SK-N-SH (cell line): Measurements from ENCODE around the gene IGF2R. TPM values are rescaled to one million over a fixed set of nuclear protein-coding genes. Genes with fewer than 3 reads are reported as not detected.

Experiments used
- CTCF ChIA-PET: fragments of 300-600, 350-600 bp; formaldehyde crosslinking; extraction: SDS; loops from one replicate; lab custom pipeline; 2021; lab: Yijun Ruan, JAX
- POLR2A ChIA-PET: fragments of 350-600 bp; sonication (Branson Sonifier 250); formaldehyde crosslinking; extraction: SDS; loops from one replicate; lab custom pipeline; 2020; ENCODE audit warnings: antibody characterized with exemption, inconsistent platforms; lab: Yijun Ruan, JAX
- DNase-seq: peaks from one replicate; pipeline ENCODE4 v3.0.0; 2012
- H2AFZ ChIP-seq: fragments of 200-600 bp; sonication (generic); 2 replicates; pipeline ENCODE4 v1.8.1; 2016; ENCODE audit warnings: antibody characterized with exemption, mild to moderate bottlenecking, low read depth
- H3F3A ChIP-seq: fragments of 200-600 bp; sonication (generic); replicated peaks from 2 replicates; pipeline ENCODE3; 2016; ENCODE audit warnings: antibody characterized with exemption, mild to moderate bottlenecking; ENCODE audit not compliant: insufficient read depth
- H3K27ac ChIP-seq, 2 experiments: fragments of 200-500 bp in 1 of 2; fragments of 200-600 bp in 1 of 2; sonication (Bioruptor generic) in 1 of 2; sonication (generic), shearing (Covaris generic) in 1 of 2; 2 replicates each; pipeline versions ENCODE4 v1.5.1 to v1.6.1; 2014 to 2016; ENCODE audit warnings: low read depth in 2 of 2, inconsistent platforms in 1 of 2, low read length in 1 of 2, mild to moderate bottlenecking in 1 of 2, mixed read lengths in 1 of 2
- H3K27me3 ChIP-seq: fragments of 200-600 bp; sonication (generic), shearing (Covaris generic); 2 replicates; pipeline ENCODE4 v1.6.1; 2016; ENCODE audit warnings: mixed run types; ENCODE audit not compliant: insufficient read depth
- H3K36me3 ChIP-seq, 2 experiments: fragments of 200-500 bp in 1 of 2; fragments of 200-600 bp in 1 of 2; sonication (Bioruptor generic) in 1 of 2; sonication (generic) in 1 of 2; replicated peaks in 1 of 2; 2 replicates each; pipeline versions ENCODE3 to v1.5.1; 2014 to 2016; ENCODE audit warnings: low read length in 1 of 2, mild to moderate bottlenecking in 1 of 2; ENCODE audit not compliant: insufficient read depth in 2 of 2, control insufficient read depth in 1 of 2
- H3K4me1 ChIP-seq, 2 experiments: fragments of 200-500 bp in 1 of 2; fragments of 200-600 bp in 1 of 2; sonication (Bioruptor generic) in 1 of 2; sonication (generic), shearing (Covaris generic) in 1 of 2; 2 replicates each; pipeline versions ENCODE4 v1.5.1 to v1.6.1; 2014 to 2016; ENCODE audit warnings: low read depth in 1 of 2, low read length in 1 of 2, mixed run types in 1 of 2; ENCODE audit not compliant: insufficient read depth in 2 of 2, control insufficient read depth in 1 of 2
- H3K4me2 ChIP-seq: fragments of 200-600 bp; sonication (generic), shearing (Covaris generic); 2 replicates; pipeline ENCODE4 v1.6.1; 2017; ENCODE audit warnings: mixed run types
- H3K4me3 ChIP-seq, 2 experiments: fragments of 200-500 bp in 1 of 2; fragments of 200-600 bp in 1 of 2; sonication (Bioruptor generic) in 1 of 2; sonication (generic), shearing (Covaris generic) in 1 of 2; 2 replicates each; pipeline versions ENCODE4 v1.5.1 to v1.8.1; 2014 to 2016; ENCODE audit warnings: low read depth in 2 of 2, inconsistent platforms in 1 of 2, low read length in 1 of 2, mild to moderate bottlenecking in 1 of 2, mixed read lengths in 1 of 2, moderate library complexity in 1 of 2
- H3K79me2 ChIP-seq: fragments of 200-600 bp; sonication (generic); 2 replicates; pipeline ENCODE4 v1.8.1; 2017; ENCODE audit warnings: mild to moderate bottlenecking; ENCODE audit not compliant: insufficient read depth
- H3K9ac ChIP-seq: fragments of 200-600 bp; sonication (generic); 2 replicates; pipeline ENCODE4 v1.6.1; 2017; ENCODE audit warnings: mixed run types
- H3K9me2 ChIP-seq: fragments of 200-600 bp; sonication (generic); 2 replicates; pipeline ENCODE4 v1.6.1; 2017; ENCODE audit warnings: mixed run types
- H3K9me3 ChIP-seq: fragments of 200-600 bp; sonication (generic); 2 replicates; pipeline ENCODE4 v1.6.1; 2017; ENCODE audit warnings: mixed run types, mild to moderate bottlenecking, moderate library complexity
- H4K20me1 ChIP-seq: fragments of 200-600 bp; sonication (generic); 2 replicates; pipeline ENCODE4 v1.6.1; 2017; ENCODE audit warnings: mild to moderate bottlenecking, mixed run types; ENCODE audit not compliant: insufficient read depth
- CTCF ChIP-seq: fragments of 200-600 bp; sonication (generic); IDR thresholded peaks from 2 replicates; pipeline ENCODE4 v1.6.1; 2017; ENCODE audit warnings: antibody characterized with exemption, mild to moderate bottlenecking, moderate library complexity
- ELF1 ChIP-seq: IDR thresholded peaks from 2 replicates; pipeline ENCODE4 v1.4.0; 2012
- FOXJ3 ChIP-seq: sonication (generic); formaldehyde crosslinking; IDR thresholded peaks from 2 replicates; pipeline ENCODE4 v1.5.1; 2020; ENCODE audit warnings: mild to moderate bottlenecking, missing genetic modification reagents
- FOXM1 ChIP-seq: IDR thresholded peaks from 2 replicates; pipeline ENCODE4 v1.4.0; 2012; ENCODE audit warnings: low read depth, mild to moderate bottlenecking
- GABPA ChIP-seq: IDR thresholded peaks from 2 replicates; pipeline ENCODE4 v1.4.0; 2012; ENCODE audit warnings: low read depth, mild to moderate bottlenecking
- GATA2 ChIP-seq: sonication (generic); formaldehyde crosslinking; IDR thresholded peaks from 2 replicates; pipeline ENCODE4 v1.5.0; 2020; ENCODE audit warnings: mild to moderate bottlenecking, missing genetic modification reagents
- IRF3 ChIP-seq: fragments of 150-350 bp; IDR thresholded peaks from 2 replicates; pipeline ENCODE4 v1.6.1; 2016; ENCODE audit warnings: mild to moderate bottlenecking, low read depth, low read length
- JUND ChIP-seq: IDR thresholded peaks from 2 replicates; pipeline ENCODE4 v1.4.0; 2012
- MAX ChIP-seq: IDR thresholded peaks from 2 replicates; pipeline ENCODE4 v1.4.0; 2012; ENCODE audit warnings: low read depth
- MEF2A ChIP-seq: IDR thresholded peaks from 2 replicates; pipeline ENCODE4 v1.4.0; 2012; ENCODE audit warnings: low read depth, borderline replicate concordance
- MXI1 ChIP-seq: IDR thresholded peaks from 2 replicates; pipeline ENCODE4 v1.6.1; 2012; ENCODE audit warnings: mild to moderate bottlenecking, low read depth, low read length, improper control_type of control experiment
- NFIC ChIP-seq: IDR thresholded peaks from 2 replicates; pipeline ENCODE4 v1.4.0; 2012; ENCODE audit warnings: borderline replicate concordance
- NRF1 ChIP-seq: IDR thresholded peaks from 2 replicates; pipeline ENCODE4 v1.6.1; 2012; ENCODE audit warnings: low read depth, mild to moderate bottlenecking, low read length
- PBX3 ChIP-seq: IDR thresholded peaks from 2 replicates; pipeline ENCODE4; 2012
- POLR2AphosphoS5 ChIP-seq: IDR thresholded peaks from 2 replicates; pipeline ENCODE4 v1.6.1; 2012; ENCODE audit warnings: low read depth, low read length
- RAD21 ChIP-seq: IDR thresholded peaks from 2 replicates; pipeline ENCODE4 v1.6.1; 2012; ENCODE audit warnings: mild to moderate bottlenecking, low read length
- RCOR1 ChIP-seq: fragments of 150-350 bp; IDR thresholded peaks from 2 replicates; pipeline ENCODE4 v1.6.1; 2017; ENCODE audit warnings: antibody characterized with exemption, low read length
- RXRA ChIP-seq: IDR thresholded peaks from 2 replicates; pipeline ENCODE4 v1.4.0; 2012; ENCODE audit warnings: low read depth, mild to moderate bottlenecking, borderline replicate concordance
- SIN3A ChIP-seq: IDR thresholded peaks from 2 replicates; pipeline ENCODE4 v1.6.1; 2012; ENCODE audit warnings: low read depth, mild to moderate bottlenecking, low read length, moderate library complexity, borderline replicate concordance
- SMC3 ChIP-seq: IDR thresholded peaks from 2 replicates; pipeline ENCODE4 v1.6.1; 2012; ENCODE audit warnings: low read depth, low read length, improper control_type of control experiment
- TAF1 ChIP-seq: IDR thresholded peaks from 2 replicates; pipeline ENCODE4 v1.6.1; 2012; ENCODE audit warnings: low read depth, mild to moderate bottlenecking, low read length, moderate library complexity, borderline replicate concordance
- TCF12 ChIP-seq: IDR thresholded peaks from 2 replicates; pipeline ENCODE4 v1.4.0; 2012
- TEAD4 ChIP-seq: IDR thresholded peaks from 2 replicates; pipeline ENCODE4 v1.4.0; 2012; ENCODE audit warnings: mild to moderate bottlenecking, borderline replicate concordance; ENCODE audit not compliant: insufficient read depth
- WGBS: methylation state at CpG from one replicate; pipeline ENCODE4 v1.1.6; 2017; ENCODE audit warnings: low lambda C conversion rate; 5-methylcytosine and 5-hydroxymethylcytosine counted together
- polyA plus RNA-seq, 3 experiments: library from polyadenylated mRNA; depleted of rRNA; stranded (reverse); fragments of >200 nt; gene quantifications; 2 replicates each; pipeline ENCODE4 v1.2.3, GENCODE V29; 2012

IGF2R gene
- polyA plus RNA-seq, 1 of the 3 experiments (the other 2 are of a cell fraction): 45.0 TPM

- CTCF ChIA-PET: interaction anchor here (0.8 to 0.9 kb wide), 2 partner anchors 8 to 9 kb away, joined by 3 read pairs; no protein-coding TSS in a partner anchor
Measured at GRCh38 chr6:160079686-160080043, 110.8 kb downstream of the IGF2R start.

GRCh38 chr6:160080097-160080496 is 111.2 kb downstream of the IGF2R start:
- Histone ChIP-seq H3K36me3 (peaks cover 21 to 71% of the 10 kb centered on the region in 2 experiments), H3K79me2 (no peaks in the 10 kb centered on the region), H3K9me3 (no peaks in the 10 kb centered on the region), H3K27ac (no peak overlapping the region), H3K27me3 (no peaks in the 10 kb centered on the region), H2AFZ (no peak overlapping the region), H3K4me3 (no peak overlapping the region), H3K9ac (no peak overlapping the region), H4K20me1 (no peaks in the 10 kb centered on the region), H3K4me1 (peaks cover 0 to 10% of the 10 kb centered on the region in 2 experiments; a peak in 1 of 4 replicates), H3F3A (no peaks in the 10 kb centered on the region), H3K9me2 (no peaks in the 10 kb centered on the region), H3K4me2 (no peak overlapping the region)
- 94% methylated on average over 17 of the region's 17 CpGs for WGBS
- ChIA-PET CTCF (interaction anchor here (0.8 to 0.9 kb wide), 2 partner anchors 8 to 9 kb away, joined by 3 read pairs; no protein-coding TSS in a partner anchor), POLR2A (no interaction called here)
- no peak for TF ChIP-seq JUND
- no peak for TF ChIP-seq PBX3
- TF ChIP-seq SIN3A: no peak
- no peak for TF ChIP-seq RCOR1
- TF ChIP-seq TEAD4: no peak
- no peak for TF ChIP-seq IRF3
- no peak for TF ChIP-seq POLR2AphosphoS5
- TF ChIP-seq NRF1: no peak
- no peak for TF ChIP-seq NFIC
- no peak for TF ChIP-seq MXI1
- TF ChIP-seq SMC3: no peak
- DNase-seq: no peak

More at GRCh38 chr6:160079686-160080043, 110.8 kb downstream of the IGF2R start:
- Histone ChIP-seq H4K20me1 (no peaks in the 10 kb centered on the region), H3K27me3 (no peaks in the 10 kb centered on the region), H3K36me3 (peaks cover 19 to 71% of the 10 kb centered on the region in 2 experiments), H3K9me3 (no peaks in the 10 kb centered on the region), H3F3A (no peaks in the 10 kb centered on the region), H3K9ac (no peak overlapping the region), H3K27ac (no peak overlapping the region), H3K4me2 (no peak overlapping the region), H2AFZ (no peak overlapping the region), H3K4me3 (no peak overlapping the region), H3K4me1 (peaks cover 0 to 10% of the 10 kb centered on the region in 2 experiments; a peak in 1 of 4 replicates), H3K9me2 (no peaks in the 10 kb centered on the region), H3K79me2 (no peaks in the 10 kb centered on the region)
- TF ChIP-seq TAF1 (no peak), ELF1 (no peak), POLR2AphosphoS5 (no peak), FOXM1 (no peak), RCOR1 (no peak), RAD21 (no peak), TCF12 (no peak), GABPA (no peak), MAX (no peak), FOXJ3 (CRISPR knock-in tag) (no peak), NFIC (no peak), MEF2A (no peak), RXRA (no peak), GATA2 (no peak), CTCF (no peak)
- WGBS: 97% methylated on average over 12 of the region's 12 CpGs
- POLR2A ChIA-PET: no interaction called here
- DNase-seq: no peak
